Measurements from ENCODE around the gene PDZD8.

DNA sequence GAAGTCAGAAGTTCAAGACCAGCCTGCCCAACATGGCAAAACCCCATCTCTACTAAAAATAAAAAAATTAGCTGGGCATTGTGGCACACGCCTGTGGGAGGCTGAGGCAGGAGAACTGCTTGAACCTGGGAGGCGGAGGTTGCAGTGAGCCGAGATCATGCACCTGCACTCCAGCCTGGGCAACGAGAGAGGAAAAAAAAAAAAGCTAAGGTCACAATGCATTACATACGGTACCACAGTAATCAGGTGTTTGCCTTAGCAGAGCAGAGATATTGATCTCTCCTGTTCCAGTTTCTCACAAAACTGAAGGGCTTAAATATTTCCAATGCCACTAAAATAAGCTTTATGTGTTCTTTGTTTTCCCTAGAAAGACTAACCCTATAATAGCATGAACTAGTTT, 7.5 kb downstream of the PDZD8 start:
- no peak for TF ChIP-seq CTCF (IDR thresholded peaks at IDR 0.05; ENCODE audit: low read length)
- no peak for TF ChIP-seq EZH2 (IDR thresholded peaks at IDR 0.05; ENCODE audit: borderline replicate concordance, low read length)

Data from OCI-LY1 (cell line).